Raji (cell line): ENCODE data around the gene CFB.
"Not testable (repeated sequence)": the region's sequence is repeated elsewhere in the genome, so short reads cannot be mapped to it uniquely, and the experiment has no call there.

Experiments
- POLR2A ChIP-seq: IDR thresholded peaks from 2 replicates; pipeline ENCODE4 v1.6.1; 2011; ENCODE audit warnings: low read depth, low read length, control low read depth; ENCODE audit not compliant: insufficient read depth

Gene CFB

DNA sequence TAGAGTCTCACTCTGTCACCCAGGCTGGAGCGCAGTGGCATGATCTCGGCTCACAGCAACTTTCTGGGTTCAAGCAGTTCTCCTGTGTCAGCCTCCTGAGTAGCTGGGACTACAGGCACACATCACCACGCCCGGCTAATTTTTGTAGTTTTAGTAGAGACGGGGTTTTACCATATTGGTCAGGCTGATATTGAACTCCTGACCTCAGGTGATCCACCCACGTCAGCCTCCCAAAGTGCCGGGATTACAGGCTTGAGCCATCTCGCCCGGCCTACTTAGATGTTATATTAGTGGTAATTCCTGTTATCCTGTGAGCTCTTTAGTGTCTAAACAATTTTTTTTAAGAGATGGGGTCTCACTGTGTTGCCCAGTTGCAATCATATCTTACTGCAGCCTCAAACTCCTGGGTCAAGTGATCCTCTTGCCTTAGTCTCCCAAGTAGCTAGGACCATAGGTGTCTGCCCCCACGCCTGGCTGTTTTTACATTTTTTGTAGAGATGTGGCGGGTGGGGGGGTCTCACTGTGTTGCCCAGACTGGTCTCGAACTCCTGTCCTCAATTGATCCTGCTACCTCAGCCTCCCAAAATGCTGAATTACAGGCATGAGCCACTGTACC lies 32.0 kb downstream of the CFB start:
- no peak for TF ChIP-seq POLR2A

DNA sequence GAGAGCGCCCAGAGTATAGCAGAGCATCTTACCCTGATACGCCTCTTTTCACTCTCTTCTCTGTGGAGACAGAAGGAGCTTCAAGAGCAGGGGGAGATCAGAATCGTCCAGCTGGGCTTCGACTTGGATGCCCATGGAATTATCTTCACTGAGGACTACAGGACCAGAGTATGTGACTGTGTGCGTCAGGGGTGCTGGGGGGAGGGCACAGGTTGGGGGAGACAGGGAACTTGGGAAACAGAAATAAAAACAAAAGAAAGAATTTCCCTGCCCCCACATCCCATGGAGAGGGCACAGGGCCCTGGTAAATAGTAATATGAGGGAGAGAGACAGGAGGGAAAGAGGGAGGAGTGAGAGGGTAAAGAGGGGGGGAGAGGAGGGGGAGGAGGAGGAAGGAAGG lies 32.9 kb downstream of the CFB start:
- no peak for TF ChIP-seq POLR2A

DNA sequence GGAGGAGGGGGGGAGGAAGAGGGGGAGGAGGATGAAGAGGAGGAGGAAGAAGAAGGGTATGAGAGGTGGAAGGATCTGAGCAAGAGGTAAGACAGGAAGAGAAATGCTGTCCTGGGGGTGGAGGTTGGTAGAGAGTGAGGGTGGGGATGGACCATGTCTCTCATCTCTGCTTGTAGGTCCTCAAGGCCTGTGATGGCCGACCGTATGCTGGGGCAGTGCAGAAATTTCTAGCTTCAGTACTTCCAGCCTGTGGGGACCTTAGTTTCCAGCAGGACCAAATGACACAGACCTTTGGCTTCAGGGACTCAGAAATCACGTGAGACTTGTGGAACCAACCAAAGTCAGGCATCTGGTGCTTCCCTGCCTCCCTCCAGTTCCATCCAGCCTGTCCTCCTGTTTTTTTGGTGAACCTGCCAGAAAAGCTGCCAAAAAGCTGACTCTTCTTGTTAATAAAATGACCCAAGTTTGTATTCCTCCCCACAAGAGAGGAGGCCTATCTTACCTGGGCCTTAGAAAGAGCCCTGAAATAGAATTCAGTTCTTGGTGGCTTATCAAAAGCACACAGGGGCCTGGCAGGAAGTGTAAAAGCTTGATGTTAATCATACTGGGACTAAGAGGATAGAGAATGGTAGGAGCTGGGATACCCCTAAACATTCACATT lies 33.5 kb downstream of the CFB start:
- TF ChIP-seq POLR2A = no peak

GRCh38 chr6:31981744-31982143 lies 35.8 kb downstream of the CFB start, which contains the start of gene C4A:
Gene C4A (plus strand): TSS chr6:31982057. CDS start chr6:31982108, 51 bp downstream.
- TF ChIP-seq POLR2A = not testable (repeated sequence)
